Measurements from ENCODE around the gene CD1B. TPM values are rescaled to one million over a fixed set of nuclear protein-coding genes. Genes with fewer than 3 reads are reported as not detected.

The CD1B gene
- total and polyA plus RNA-seq, 2 experiments from 2014 or later: not detected

GRCh38 chr1:158331106-158331425 lies 265 bp downstream of the CD1B start:
- no peaks in the 10 kb centered on the region for H3K9me3 Mint-ChIP-seq
- no peak overlapping the region for H3K27ac Mint-ChIP-seq
- Histone ChIP-seq H3K79me2 (replicated peaks; ENCODE audit: insufficient read depth) (no peaks in the 10 kb centered on the region), H3K36me3 (ENCODE audit: insufficient read depth) (no peaks in the 10 kb centered on the region), H3K9me2 (ENCODE audit: insufficient read depth) (no peaks in the 10 kb centered on the region), H3F3A (replicated peaks; ENCODE audit: low read depth) (no peaks in the 10 kb centered on the region), H3K27me3 (ENCODE audit: insufficient read depth) (no peaks in the 10 kb centered on the region), H3K4me3 (no peak overlapping the region), H2AFZ (peak overlapping the region; percentile 76; the same call in 1 of the 2 replicates), H3K27ac (ENCODE audit: low read depth) (no peak overlapping the region), H3K4me2 (no peak overlapping the region), H3K4me1 (ENCODE audit: insufficient read depth) (no peaks in the 10 kb centered on the region), H4K20me1 (replicated peaks; ENCODE audit: insufficient read depth) (no peaks in the 10 kb centered on the region; the same call in 1 of the 2 replicates)
- DNase-seq (ENCODE audit: low spot score) (no peak), ATAC-seq (no peak)
- no peak overlapping the region for H3K4me3 Mint-ChIP-seq
- TF ChIP-seq, protein P1, sequence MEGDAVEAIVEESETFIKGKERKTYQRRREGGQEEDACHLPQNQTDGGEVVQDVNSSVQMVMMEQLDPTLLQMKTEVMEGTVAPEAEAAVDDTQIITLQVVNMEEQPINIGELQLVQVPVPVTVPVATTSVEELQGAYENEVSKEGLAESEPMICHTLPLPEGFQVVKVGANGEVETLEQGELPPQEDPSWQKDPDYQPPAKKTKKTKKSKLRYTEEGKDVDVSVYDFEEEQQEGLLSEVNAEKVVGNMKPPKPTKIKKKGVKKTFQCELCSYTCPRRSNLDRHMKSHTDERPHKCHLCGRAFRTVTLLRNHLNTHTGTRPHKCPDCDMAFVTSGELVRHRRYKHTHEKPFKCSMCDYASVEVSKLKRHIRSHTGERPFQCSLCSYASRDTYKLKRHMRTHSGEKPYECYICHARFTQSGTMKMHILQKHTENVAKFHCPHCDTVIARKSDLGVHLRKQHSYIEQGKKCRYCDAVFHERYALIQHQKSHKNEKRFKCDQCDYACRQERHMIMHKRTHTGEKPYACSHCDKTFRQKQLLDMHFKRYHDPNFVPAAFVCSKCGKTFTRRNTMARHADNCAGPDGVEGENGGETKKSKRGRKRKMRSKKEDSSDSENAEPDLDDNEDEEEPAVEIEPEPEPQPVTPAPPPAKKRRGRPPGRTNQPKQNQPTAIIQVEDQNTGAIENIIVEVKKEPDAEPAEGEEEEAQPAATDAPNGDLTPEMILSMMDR (conservative IDR thresholded peaks at IDR 0.05; ENCODE audit: low read depth in 2 of 2): no peak
- TF ChIP-seq STAT1 (IDR thresholded peaks at IDR 0.05; ENCODE audit: unreplicated experiment): no peak
- no peak for TF ChIP-seq CREB1 (CRISPR knock-in tag; IDR thresholded peaks at IDR 0.05; ENCODE audit: low read depth)
- no peak for TF ChIP-seq EZH2 (IDR thresholded peaks at IDR 0.05; ENCODE audit: low read depth, unreplicated experiment)
- TF ChIP-seq EZH2phosphoT487 (IDR thresholded peaks at IDR 0.05; ENCODE audit: unreplicated experiment): no peak
- no peak for TF ChIP-seq POLR2AphosphoS5 (IDR thresholded peaks at IDR 0.05; ENCODE audit: low read depth)
- no peaks in the 10 kb centered on the region for H3K27me3 Mint-ChIP-seq (ENCODE audit: insufficient read depth, low read depth, poor library complexity)
- no peaks in the 10 kb centered on the region for H3K36me3 Mint-ChIP-seq (ENCODE audit: low read depth)
- H3K4me1 Mint-ChIP-seq: no peaks in the 10 kb centered on the region

GRCh38 chr1:158330391-158331105 lies 783 bp downstream of the CD1B start:
- no peak overlapping the region for H3K4me3 ChIP-seq
- DNase-seq (ENCODE audit: low spot score) (no peak), ATAC-seq (no peak)
- TF ChIP-seq EZH2phosphoT487 (IDR thresholded peaks at IDR 0.05; ENCODE audit: unreplicated experiment) (no peak), POLR2AphosphoS5 (IDR thresholded peaks at IDR 0.05; ENCODE audit: low read depth) (no peak), EZH2 (IDR thresholded peaks at IDR 0.05; ENCODE audit: low read depth, unreplicated experiment) (no peak), ZNF331 (CRISPR knock-in tag; IDR thresholded peaks at IDR 0.05; ENCODE audit: low read depth) (no peak), CREB1 (CRISPR knock-in tag; IDR thresholded peaks at IDR 0.05; ENCODE audit: low read depth) (no peak)
- TF ChIP-seq, protein P2, sequence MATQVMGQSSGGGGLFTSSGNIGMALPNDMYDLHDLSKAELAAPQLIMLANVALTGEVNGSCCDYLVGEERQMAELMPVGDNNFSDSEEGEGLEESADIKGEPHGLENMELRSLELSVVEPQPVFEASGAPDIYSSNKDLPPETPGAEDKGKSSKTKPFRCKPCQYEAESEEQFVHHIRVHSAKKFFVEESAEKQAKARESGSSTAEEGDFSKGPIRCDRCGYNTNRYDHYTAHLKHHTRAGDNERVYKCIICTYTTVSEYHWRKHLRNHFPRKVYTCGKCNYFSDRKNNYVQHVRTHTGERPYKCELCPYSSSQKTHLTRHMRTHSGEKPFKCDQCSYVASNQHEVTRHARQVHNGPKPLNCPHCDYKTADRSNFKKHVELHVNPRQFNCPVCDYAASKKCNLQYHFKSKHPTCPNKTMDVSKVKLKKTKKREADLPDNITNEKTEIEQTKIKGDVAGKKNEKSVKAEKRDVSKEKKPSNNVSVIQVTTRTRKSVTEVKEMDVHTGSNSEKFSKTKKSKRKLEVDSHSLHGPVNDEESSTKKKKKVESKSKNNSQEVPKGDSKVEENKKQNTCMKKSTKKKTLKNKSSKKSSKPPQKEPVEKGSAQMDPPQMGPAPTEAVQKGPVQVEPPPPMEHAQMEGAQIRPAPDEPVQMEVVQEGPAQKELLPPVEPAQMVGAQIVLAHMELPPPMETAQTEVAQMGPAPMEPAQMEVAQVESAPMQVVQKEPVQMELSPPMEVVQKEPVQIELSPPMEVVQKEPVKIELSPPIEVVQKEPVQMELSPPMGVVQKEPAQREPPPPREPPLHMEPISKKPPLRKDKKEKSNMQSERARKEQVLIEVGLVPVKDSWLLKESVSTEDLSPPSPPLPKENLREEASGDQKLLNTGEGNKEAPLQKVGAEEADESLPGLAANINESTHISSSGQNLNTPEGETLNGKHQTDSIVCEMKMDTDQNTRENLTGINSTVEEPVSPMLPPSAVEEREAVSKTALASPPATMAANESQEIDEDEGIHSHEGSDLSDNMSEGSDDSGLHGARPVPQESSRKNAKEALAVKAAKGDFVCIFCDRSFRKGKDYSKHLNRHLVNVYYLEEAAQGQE (IDR thresholded peaks at IDR 0.05; ENCODE audit: unreplicated experiment): no peak
- TF ChIP-seq, protein P3, sequence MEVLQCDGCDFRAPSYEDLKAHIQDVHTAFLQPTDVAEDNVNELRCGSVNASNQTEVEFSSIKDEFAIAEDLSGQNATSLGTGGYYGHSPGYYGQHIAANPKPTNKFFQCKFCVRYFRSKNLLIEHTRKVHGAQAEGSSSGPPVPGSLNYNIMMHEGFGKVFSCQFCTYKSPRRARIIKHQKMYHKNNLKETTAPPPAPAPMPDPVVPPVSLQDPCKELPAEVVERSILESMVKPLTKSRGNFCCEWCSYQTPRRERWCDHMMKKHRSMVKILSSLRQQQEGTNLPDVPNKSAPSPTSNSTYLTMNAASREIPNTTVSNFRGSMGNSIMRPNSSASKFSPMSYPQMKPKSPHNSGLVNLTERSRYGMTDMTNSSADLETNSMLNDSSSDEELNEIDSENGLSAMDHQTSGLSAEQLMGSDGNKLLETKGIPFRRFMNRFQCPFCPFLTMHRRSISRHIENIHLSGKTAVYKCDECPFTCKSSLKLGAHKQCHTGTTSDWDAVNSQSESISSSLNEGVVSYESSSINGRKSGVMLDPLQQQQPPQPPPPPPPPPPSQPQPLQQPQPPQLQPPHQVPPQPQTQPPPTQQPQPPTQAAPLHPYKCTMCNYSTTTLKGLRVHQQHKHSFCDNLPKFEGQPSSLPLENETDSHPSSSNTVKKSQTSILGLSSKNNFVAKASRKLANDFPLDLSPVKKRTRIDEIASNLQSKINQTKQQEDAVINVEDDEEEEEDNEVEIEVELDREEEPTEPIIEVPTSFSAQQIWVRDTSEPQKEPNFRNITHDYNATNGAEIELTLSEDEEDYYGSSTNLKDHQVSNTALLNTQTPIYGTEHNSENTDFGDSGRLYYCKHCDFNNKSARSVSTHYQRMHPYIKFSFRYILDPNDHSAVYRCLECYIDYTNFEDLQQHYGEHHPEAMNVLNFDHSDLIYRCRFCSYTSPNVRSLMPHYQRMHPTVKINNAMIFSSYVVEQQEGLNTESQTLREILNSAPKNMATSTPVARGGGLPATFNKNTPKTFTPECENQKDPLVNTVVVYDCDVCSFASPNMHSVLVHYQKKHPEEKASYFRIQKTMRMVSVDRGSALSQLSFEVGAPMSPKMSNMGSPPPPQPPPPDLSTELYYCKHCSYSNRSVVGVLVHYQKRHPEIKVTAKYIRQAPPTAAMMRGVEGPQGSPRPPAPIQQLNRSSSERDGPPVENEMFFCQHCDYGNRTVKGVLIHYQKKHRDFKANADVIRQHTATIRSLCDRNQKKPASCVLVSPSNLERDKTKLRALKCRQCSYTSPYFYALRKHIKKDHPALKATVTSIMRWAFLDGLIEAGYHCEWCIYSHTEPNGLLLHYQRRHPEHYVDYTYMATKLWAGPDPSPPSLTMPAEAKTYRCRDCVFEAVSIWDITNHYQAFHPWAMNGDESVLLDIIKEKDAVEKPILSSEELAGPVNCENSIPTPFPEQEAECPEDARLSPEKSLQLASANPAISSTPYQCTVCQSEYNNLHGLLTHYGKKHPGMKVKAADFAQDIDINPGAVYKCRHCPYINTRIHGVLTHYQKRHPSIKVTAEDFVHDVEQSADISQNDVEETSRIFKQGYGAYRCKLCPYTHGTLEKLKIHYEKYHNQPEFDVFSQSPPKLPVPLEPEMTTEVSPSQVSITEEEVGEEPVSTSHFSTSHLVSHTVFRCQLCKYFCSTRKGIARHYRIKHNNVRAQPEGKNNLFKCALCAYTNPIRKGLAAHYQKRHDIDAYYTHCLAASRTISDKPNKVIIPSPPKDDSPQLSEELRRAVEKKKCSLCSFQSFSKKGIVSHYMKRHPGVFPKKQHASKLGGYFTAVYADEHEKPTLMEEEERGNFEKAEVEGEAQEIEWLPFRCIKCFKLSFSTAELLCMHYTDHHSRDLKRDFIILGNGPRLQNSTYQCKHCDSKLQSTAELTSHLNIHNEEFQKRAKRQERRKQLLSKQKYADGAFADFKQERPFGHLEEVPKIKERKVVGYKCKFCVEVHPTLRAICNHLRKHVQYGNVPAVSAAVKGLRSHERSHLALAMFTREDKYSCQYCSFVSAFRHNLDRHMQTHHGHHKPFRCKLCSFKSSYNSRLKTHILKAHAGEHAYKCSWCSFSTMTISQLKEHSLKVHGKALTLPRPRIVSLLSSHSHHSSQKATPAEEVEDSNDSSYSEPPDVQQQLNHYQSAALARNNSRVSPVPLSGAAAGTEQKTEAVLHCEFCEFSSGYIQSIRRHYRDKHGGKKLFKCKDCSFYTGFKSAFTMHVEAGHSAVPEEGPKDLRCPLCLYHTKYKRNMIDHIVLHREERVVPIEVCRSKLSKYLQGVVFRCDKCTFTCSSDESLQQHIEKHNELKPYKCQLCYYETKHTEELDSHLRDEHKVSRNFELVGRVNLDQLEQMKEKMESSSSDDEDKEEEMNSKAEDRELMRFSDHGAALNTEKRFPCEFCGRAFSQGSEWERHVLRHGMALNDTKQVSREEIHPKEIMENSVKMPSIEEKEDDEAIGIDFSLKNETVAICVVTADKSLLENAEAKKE (CRISPR knock-in tag; IDR thresholded peaks at IDR 0.05): no peak
- Mint-ChIP-seq H3K4me1 (no peaks in the 10 kb centered on the region), H3K27ac (no peak overlapping the region), H3K36me3 (ENCODE audit: low read depth) (no peaks in the 10 kb centered on the region), H3K27me3 (ENCODE audit: insufficient read depth, low read depth, poor library complexity) (no peaks in the 10 kb centered on the region), H3K9me3 (no peaks in the 10 kb centered on the region), H3K4me3 (no peak overlapping the region)
- no peak overlapping the region for H3K27ac ChIP-seq (ENCODE audit: low read depth)
- no peaks in the 10 kb centered on the region for H3F3A ChIP-seq (replicated peaks; ENCODE audit: low read depth)
- H2AFZ ChIP-seq: peak overlapping the region; percentile 76; the same call in 1 of the 2 replicates
- no peaks in the 10 kb centered on the region; the same call in 1 of the 2 replicates for H4K20me1 ChIP-seq (replicated peaks; ENCODE audit: insufficient read depth)
- H3K36me3 ChIP-seq (ENCODE audit: insufficient read depth): no peaks in the 10 kb centered on the region
- H3K4me2 ChIP-seq: no peak overlapping the region
- no peaks in the 10 kb centered on the region for H3K9me2 ChIP-seq (ENCODE audit: insufficient read depth)
- no peaks in the 10 kb centered on the region for H3K79me2 ChIP-seq (replicated peaks; ENCODE audit: insufficient read depth)
- no peaks in the 10 kb centered on the region for H3K27me3 ChIP-seq (ENCODE audit: insufficient read depth)
- H3K4me1 ChIP-seq (ENCODE audit: insufficient read depth): no peaks in the 10 kb centered on the region

Data from GM23338 (cell line).